Spleen (tissue), 11 donors: Measurements from ENCODE around the gene MYL9. TPM values are rescaled to one million over a fixed set of nuclear protein-coding genes. Genes with fewer than 3 reads are reported as not detected.
A peak's percentile ranks its signal among the peaks of the same experiment; 100 is the strongest.

Experiments
- DNase-seq: peaks from one replicate; pipeline ENCODE4 v3.0.0-alpha.2; 2020
- H3K27ac ChIP-seq, 8 donors: fragments of 200-600 bp; sonication (generic) in 7 of 8; 1 replicate in 4 of 8; 2 replicates in 4 of 8; pipeline versions ENCODE4 v1.5.0 to v1.8.0; 2016 to 2021; ENCODE audit warnings: inconsistent platforms in 4 of 8, mild to moderate bottlenecking in 4 of 8, moderate library complexity in 1 of 8
- H3K27me3 ChIP-seq, 7 donors: fragments of 200-600 bp; sonication (generic) in 6 of 7; replicated peaks in 1 of 7; 1 replicate in 4 of 7; 2 replicates in 3 of 7; pipeline versions ENCODE4 v1.5.0 to v1.8.0; 2016 to 2021; ENCODE audit warnings: inconsistent platforms in 3 of 7, mild to moderate bottlenecking in 1 of 7
- H3K36me3 ChIP-seq, 6 donors: fragments of 200-600 bp; sonication (generic) in 5 of 6; 1 replicate in 4 of 6; 2 replicates in 2 of 6; pipeline versions ENCODE4 v1.5.0 to v1.8.0; 2016 to 2021; ENCODE audit warnings: inconsistent platforms in 2 of 6
- H3K4me1 ChIP-seq, 6 donors: fragments of 200-600 bp; sonication (generic) in 5 of 6; 1 replicate in 3 of 6; 2 replicates in 3 of 6; pipeline versions ENCODE4 v1.5.0 to v1.8.0; 2016 to 2021; ENCODE audit warnings: inconsistent platforms in 3 of 6
- H3K4me3 ChIP-seq, 8 donors: fragments of 200-600 bp; sonication (generic) in 7 of 8; 1 replicate in 4 of 8; 2 replicates in 4 of 8; pipeline versions ENCODE4 v1.5.0 to v1.8.0; 2016 to 2021; ENCODE audit warnings: inconsistent platforms in 4 of 8, mild to moderate bottlenecking in 4 of 8, moderate library complexity in 2 of 8
- H3K9me3 ChIP-seq, 8 donors: fragments of 200-600 bp; sonication (generic) in 7 of 8; 1 replicate in 4 of 8; 2 replicates in 4 of 8; pipeline versions ENCODE4 v1.5.0 to v1.8.0; 2016 to 2021; ENCODE audit warnings: inconsistent platforms in 4 of 8
- CTCF ChIP-seq, 11 experiments: fragments of 200-600 bp in 7 of 11; fragments of 450-650 bp in 4 of 11; sonication (generic) in 4 of 11; IDR thresholded peaks in 8 of 11; conservative IDR thresholded peaks in 3 of 11; 1 replicate in 7 of 11; 2 replicates in 4 of 11; pipeline versions ENCODE4 v1.4.0 to v1.8.0; 2016 to 2021; ENCODE audit warnings: antibody characterized with exemption in 11 of 11, inconsistent platforms in 4 of 11, mild to moderate bottlenecking in 1 of 11
- POLR2A ChIP-seq, 3 donors: fragments of 450-650 bp; IDR thresholded peaks; one replicate each; pipeline ENCODE4 v1.5.1; 2017; ENCODE audit warnings: antibody characterized with exemption in 3 of 3, mild to moderate bottlenecking in 1 of 3
- POLR2AphosphoS5 ChIP-seq, 3 donors: sonication (generic); formaldehyde crosslinking; IDR thresholded peaks; one replicate each; pipeline ENCODE4 v1.5.1; 2017; ENCODE audit warnings: antibody characterized with exemption in 3 of 3
- WGBS, 5 donors: extraction: QIAGEN DNeasy Blood & Tissue Kit in 3 of 5; methylation state at CpG; one replicate each; pipeline versions ENCODE4 v1.1.5 to v1.1.7; 2013 to 2018; 5-methylcytosine and 5-hydroxymethylcytosine counted together
- intact Hi-C: fragments of 100-400 bp; cut with DNase I; formaldehyde crosslinking; loops from one replicate; pipeline ENCODE4 v1.15.0; 2023; ENCODE audit warnings: low total_unique reads
- polyA plus RNA-seq, 3 donors: library from polyadenylated mRNA; stranded (reverse); fragments of 200-250 nt; gene quantifications; one replicate each; pipeline ENCODE4 v1.2.1, GENCODE V29; 2013
- total RNA-seq, 7 donors: library from RNA; depleted of rRNA in 3 of 7; stranded (reverse); fragments of >200 nt in 3 of 7; fragmentation: NEBNext Ultra II Directional in 4 of 7; extraction: Animal tissue kit (Norgen Biotek cat#: 25700) in 4 of 7; gene quantifications; one replicate each; pipeline versions ENCODE4 v1.1.0 to v1.2.1, GENCODE V29; 2016 to 2021
- donor health status: healthy with polysubstance abuse.
- donor health status: DM: no; HTN: no; CAD: no; lungs with moderate emphysema.
- donor health status: DM: no; HTN: no; CAD: no.
- donor health status: Bipolar disorder and iron deficiency.
- donor health status: healthy.
- donor health status: DM: no; HTN: no; CAD: no.
- donor health status: DM: yes; HTN: yes; CAD: no.

The MYL9 gene
- total and polyA plus RNA-seq, 10 donors, result 30.4 to 369 (median 83.2) TPM

GRCh38 chr20:36525620-36526365 lies 15.5 kb upstream of the MYL9 start:
- DNase-seq, result no peak
- Histone ChIP-seq H3K27ac (no peak overlapping the region), H3K4me3 (no peak overlapping the region), H3K27me3 (no peaks in the 10 kb centered on the region), H3K4me1 (peaks cover 0 to 15% (median 2%) of the 10 kb centered on the region in 6 donors), H3K36me3 (peaks cover 0 to 80% (median 53%) of the 10 kb centered on the region in 6 donors), H3K9me3 (no peaks in the 10 kb centered on the region)
- intact Hi-C loops, result no loop called here
- TF ChIP-seq POLR2AphosphoS5 (IDR thresholded peaks at IDR 0.05) (peak in 1 of 3 donors; percentile 13), POLR2A (IDR thresholded peaks at IDR 0.05) (no peak)
- 91 to 94% (median 92%) methylated on average over 15 to 17 of the region's 17 CpGs for WGBS, 5 donors

GRCh38 chr20:36526521-36527011 lies 14.8 kb upstream of the MYL9 start:
- intact Hi-C loops, result no loop called here
- H3K4me1 ChIP-seq, result peaks cover 0 to 15% (median 4%) of the 10 kb centered on the region in 6 donors
- no peak for TF ChIP-seq CTCF (IDR thresholded peaks at IDR 0.05 in 8 of 11, conservative IDR thresholded peaks at IDR 0.05 in 3 of 11)
- no peak for TF ChIP-seq POLR2AphosphoS5 (IDR thresholded peaks at IDR 0.05)
- no peak for TF ChIP-seq POLR2A (IDR thresholded peaks at IDR 0.05)
- 94 to 96% (median 95%) methylated on average over 29 of the region's 29 CpGs for WGBS, 5 donors
- H3K27ac ChIP-seq, result no peak overlapping the region
- H3K27me3 ChIP-seq, result no peaks in the 10 kb centered on the region
- DNase-seq, result no peak
- H3K4me3 ChIP-seq, result no peak overlapping the region
- peaks cover 0 to 72% (median 52%) of the 10 kb centered on the region in 6 donors for H3K36me3 ChIP-seq
- no peaks in the 10 kb centered on the region for H3K9me3 ChIP-seq

- no peak for DNase-seq
- Histone ChIP-seq H3K27me3 (no peaks in the 10 kb centered on the region), H3K9me3 (no peaks in the 10 kb centered on the region), H3K36me3 (peaks cover 0 to 62% (median 49%) of the 10 kb centered on the region in 6 donors), H3K4me3 (no peak overlapping the region), H3K27ac (no peak overlapping the region), H3K4me1 (peaks cover 0 to 13% (median 5%) of the 10 kb centered on the region in 6 donors)
- 90 to 95% (median 93%) methylated on average over 32 of the region's 32 CpGs for WGBS, 5 donors
- TF ChIP-seq POLR2A (IDR thresholded peaks at IDR 0.05) (no peak), POLR2AphosphoS5 (IDR thresholded peaks at IDR 0.05) (peak in 2 of 3 donors; percentile 22 to 49)
- intact Hi-C loops, result no loop called here
These were observed 13.8 kb upstream of the MYL9 start for GRCh38 chr20:36527331-36528125.

DNA sequence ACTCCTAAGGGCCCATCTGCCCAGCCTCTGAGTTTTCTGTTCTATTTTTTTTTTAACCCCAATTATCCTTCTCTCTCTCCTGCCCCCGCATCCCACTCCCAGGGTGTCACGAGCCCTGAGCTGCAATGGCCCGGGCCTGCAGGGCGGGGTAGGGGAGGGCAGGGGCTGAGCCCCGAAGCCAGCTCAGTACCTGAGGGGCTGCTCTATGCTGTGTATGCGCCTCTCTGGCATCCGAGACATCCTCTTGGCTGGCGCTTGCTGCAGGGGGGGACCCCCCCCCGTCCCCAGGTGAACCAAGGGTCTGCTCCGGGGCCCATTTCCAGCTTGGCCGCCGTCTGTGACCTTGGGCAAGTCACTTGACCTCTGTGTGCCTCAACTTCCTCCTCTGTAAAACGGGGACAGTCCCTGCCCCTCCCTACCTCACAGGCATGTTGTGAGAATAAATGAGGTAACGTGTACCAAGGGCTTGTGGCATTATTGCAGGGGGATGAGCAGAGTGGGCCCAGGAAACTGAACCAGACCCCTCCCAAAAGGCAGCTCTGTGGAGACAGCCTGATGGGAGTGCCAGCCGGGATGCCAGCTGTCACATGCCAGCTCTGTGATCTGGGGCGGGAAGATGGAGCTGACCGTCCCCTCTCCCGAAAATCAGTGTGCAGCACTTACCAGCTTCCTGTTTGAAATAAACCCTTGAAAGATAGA lies 13.0 kb upstream of the MYL9 start:
- Histone ChIP-seq H3K27ac (no peak overlapping the region), H3K36me3 (peaks cover 0 to 57% (median 49%) of the 10 kb centered on the region in 6 donors), H3K4me1 (peaks cover 0 to 6% (median 3%) of the 10 kb centered on the region in 6 donors), H3K27me3 (no peaks in the 10 kb centered on the region), H3K9me3 (no peaks in the 10 kb centered on the region), H3K4me3 (no peak overlapping the region)
- DNase-seq, result no peak
- intact Hi-C loops, result no loop called here
- TF ChIP-seq CTCF (IDR thresholded peaks at IDR 0.05 in 8 of 11, conservative IDR thresholded peaks at IDR 0.05 in 3 of 11) (no peak), POLR2A (IDR thresholded peaks at IDR 0.05) (no peak), POLR2AphosphoS5 (IDR thresholded peaks at IDR 0.05) (no peak)
- 72 to 81% (median 80%) methylated on average over 15 to 18 of the region's 18 CpGs for WGBS, 5 donors
